ENCODE results near the gene ZSWIM6. TPM values are rescaled to one million over a fixed set of nuclear protein-coding genes. Genes with fewer than 3 reads are reported as not detected.

ZSWIM6 gene
- polyA plus RNA-seq, 3 donors: 1.7 to 33.5 (median 2.7) TPM

DNA sequence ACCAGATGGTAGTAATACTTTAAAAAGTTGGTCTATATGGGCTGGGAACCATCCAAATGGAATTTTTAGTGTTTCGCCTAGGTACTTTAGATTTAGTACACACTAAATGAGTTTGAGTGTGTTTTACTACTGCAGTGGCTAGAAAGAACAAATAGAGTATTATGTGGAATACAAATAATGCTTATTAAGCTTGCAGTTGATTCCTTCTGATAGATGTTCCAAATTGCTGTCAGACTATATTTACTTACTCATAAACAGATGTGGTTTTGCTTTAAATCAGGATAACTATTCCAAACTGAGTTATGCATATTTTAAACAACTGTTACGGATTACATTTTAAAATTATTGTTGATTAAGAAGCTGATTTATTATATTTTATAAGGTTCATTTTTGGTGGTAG, 103.3 kb downstream of the ZSWIM6 start:
- H3K4me2 ChIP-seq (replicated peaks; ENCODE audit: extremely low read depth, low read length, poor library complexity, severe bottlenecking): no peak overlapping the region
- peaks cover 0 to 7% of the 10 kb centered on the region in 2 donors for H3K36me3 Mint-ChIP-seq
- no peak overlapping the region for H3K27ac Mint-ChIP-seq
- H3K9me3 Mint-ChIP-seq: peaks cover 0 to 6% (median 3%) of the 10 kb centered on the region in 7 donors
- H3K4me3 Mint-ChIP-seq: no peak overlapping the region
- H3K9ac ChIP-seq (ENCODE audit: insufficient read depth, low read length, poor library complexity, severe bottlenecking): no peak overlapping the region
- DNase-seq: no peak
- H3K27me3 ChIP-seq (ENCODE audit: control insufficient read depth in 2 of 2, insufficient read depth in 2 of 2, low read length in 2 of 2): no peaks in the 10 kb centered on the region
- H3K9me3 ChIP-seq (replicated peaks in 1 of 2; ENCODE audit: control insufficient read depth in 1 of 2, insufficient read depth in 1 of 2, low read length in 2 of 2): peaks cover 0 to 7% of the 10 kb centered on the region in 2 donors
- no peaks in the 10 kb centered on the region for H3K4me1 ChIP-seq (ENCODE audit: control insufficient read depth in 1 of 2, insufficient read depth in 2 of 2, low read length in 2 of 2)
- peaks cover 96% of the 10 kb centered on the region for H3K79me2 ChIP-seq (ENCODE audit: insufficient read depth, low read length)
- H3K27me3 Mint-ChIP-seq (ENCODE audit: low read depth in 3 of 3): no peaks in the 10 kb centered on the region
- H3K36me3 ChIP-seq (replicated peaks in 1 of 2; ENCODE audit: control insufficient read depth in 1 of 2, insufficient read depth in 2 of 2, low read length in 2 of 2): peaks cover 0 to 7% of the 10 kb centered on the region in 2 donors
- H2AFZ ChIP-seq (ENCODE audit: insufficient read depth, low read depth, low read length, poor library complexity, severe bottlenecking): no peak overlapping the region
- intact Hi-C loops (cut with micrococcal nuclease): no loop called here
- no peak overlapping the region for H3K4me3 ChIP-seq (replicated peaks in 1 of 3; ENCODE audit: low read depth in 2 of 3, low read length in 3 of 3)
- no peak overlapping the region for H3K27ac ChIP-seq (ENCODE audit: low read depth in 1 of 2, low read length in 2 of 2)
- TF ChIP-seq, protein P1, sequence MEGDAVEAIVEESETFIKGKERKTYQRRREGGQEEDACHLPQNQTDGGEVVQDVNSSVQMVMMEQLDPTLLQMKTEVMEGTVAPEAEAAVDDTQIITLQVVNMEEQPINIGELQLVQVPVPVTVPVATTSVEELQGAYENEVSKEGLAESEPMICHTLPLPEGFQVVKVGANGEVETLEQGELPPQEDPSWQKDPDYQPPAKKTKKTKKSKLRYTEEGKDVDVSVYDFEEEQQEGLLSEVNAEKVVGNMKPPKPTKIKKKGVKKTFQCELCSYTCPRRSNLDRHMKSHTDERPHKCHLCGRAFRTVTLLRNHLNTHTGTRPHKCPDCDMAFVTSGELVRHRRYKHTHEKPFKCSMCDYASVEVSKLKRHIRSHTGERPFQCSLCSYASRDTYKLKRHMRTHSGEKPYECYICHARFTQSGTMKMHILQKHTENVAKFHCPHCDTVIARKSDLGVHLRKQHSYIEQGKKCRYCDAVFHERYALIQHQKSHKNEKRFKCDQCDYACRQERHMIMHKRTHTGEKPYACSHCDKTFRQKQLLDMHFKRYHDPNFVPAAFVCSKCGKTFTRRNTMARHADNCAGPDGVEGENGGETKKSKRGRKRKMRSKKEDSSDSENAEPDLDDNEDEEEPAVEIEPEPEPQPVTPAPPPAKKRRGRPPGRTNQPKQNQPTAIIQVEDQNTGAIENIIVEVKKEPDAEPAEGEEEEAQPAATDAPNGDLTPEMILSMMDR (IDR thresholded peaks at IDR 0.05): no peak
- peaks cover 6% of the 10 kb centered on the region for H3K4me1 Mint-ChIP-seq
- no CpG with 5 or more reads among the region's 2 CpGs for WGBS (ENCODE audit: insufficient coverage)
- H4K20me1 ChIP-seq (ENCODE audit: insufficient read depth, low read length): peaks cover 97% of the 10 kb centered on the region

DNA sequence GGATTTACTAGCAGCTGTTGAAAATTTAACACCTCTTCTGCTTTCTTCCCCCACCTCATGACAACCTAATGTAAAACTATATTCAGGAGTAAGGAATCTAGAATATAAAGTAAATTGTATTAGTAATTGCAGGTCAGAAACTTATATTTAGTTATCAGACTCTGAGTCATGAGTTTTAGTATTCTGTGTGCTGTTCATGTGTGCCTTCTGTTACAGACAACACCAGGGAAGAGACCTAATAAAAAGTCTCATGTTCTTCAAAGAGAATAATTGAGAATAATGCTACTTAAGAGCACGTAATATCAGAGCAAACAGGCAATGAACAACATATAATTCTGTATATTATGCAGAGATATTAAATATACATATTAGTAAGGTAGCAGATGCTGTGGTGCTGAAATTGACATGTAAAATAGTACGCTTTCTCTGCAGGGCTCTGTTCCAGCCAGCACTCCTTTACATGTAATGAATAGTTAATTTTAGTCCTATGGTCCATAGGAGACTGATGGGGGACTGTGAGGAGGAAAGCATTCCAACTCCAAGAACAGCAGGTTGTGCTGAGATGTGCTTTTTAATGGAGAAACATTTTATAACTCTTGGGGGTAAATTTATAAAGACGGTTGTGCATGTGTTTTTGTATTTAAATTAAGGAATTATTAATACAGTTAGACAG, 106.4 kb downstream of the ZSWIM6 start:
- Mint-ChIP-seq H3K4me1 (peaks cover 5% of the 10 kb centered on the region), H3K4me3 (no peak overlapping the region), H3K36me3 (peaks cover 4 to 12% of the 10 kb centered on the region in 2 donors), H3K9me3 (peaks cover 13 to 25% (median 18%) of the 10 kb centered on the region in 7 donors), H3K27ac (no peak overlapping the region), H3K27me3 (ENCODE audit: low read depth in 3 of 3) (no peaks in the 10 kb centered on the region)
- no CpG with 5 or more reads among the region's 3 CpGs for WGBS (ENCODE audit: insufficient coverage)
- no peak overlapping the region for H3K27ac ChIP-seq (ENCODE audit: low read depth in 1 of 2, low read length in 2 of 2)
- H3K4me1 ChIP-seq (ENCODE audit: control insufficient read depth in 1 of 2, insufficient read depth in 2 of 2, low read length in 2 of 2): no peaks in the 10 kb centered on the region
- TF ChIP-seq, protein P1 (IDR thresholded peaks at IDR 0.05): no peak
- peaks cover 14 to 28% of the 10 kb centered on the region in 2 donors for H3K9me3 ChIP-seq (replicated peaks in 1 of 2; ENCODE audit: control insufficient read depth in 1 of 2, insufficient read depth in 1 of 2, low read length in 2 of 2)
- H3K36me3 ChIP-seq (replicated peaks in 1 of 2; ENCODE audit: control insufficient read depth in 1 of 2, insufficient read depth in 2 of 2, low read length in 2 of 2): peaks cover 0 to 13% of the 10 kb centered on the region in 2 donors
- no peak overlapping the region for H3K4me3 ChIP-seq (replicated peaks in 1 of 3; ENCODE audit: low read depth in 2 of 3, low read length in 3 of 3)
- H3K79me2 ChIP-seq (ENCODE audit: insufficient read depth, low read length): peaks cover 94% of the 10 kb centered on the region
- H3K27me3 ChIP-seq (ENCODE audit: control insufficient read depth in 2 of 2, insufficient read depth in 2 of 2, low read length in 2 of 2): no peaks in the 10 kb centered on the region
- intact Hi-C loops (cut with micrococcal nuclease): no loop called here
- H3K4me2 ChIP-seq (replicated peaks; ENCODE audit: extremely low read depth, low read length, poor library complexity, severe bottlenecking): no peak overlapping the region
- H2AFZ ChIP-seq (ENCODE audit: insufficient read depth, low read depth, low read length, poor library complexity, severe bottlenecking): no peak overlapping the region
- H3K9ac ChIP-seq (ENCODE audit: insufficient read depth, low read length, poor library complexity, severe bottlenecking): no peak overlapping the region
- DNase-seq: no peak
- peaks cover 97% of the 10 kb centered on the region for H4K20me1 ChIP-seq (ENCODE audit: insufficient read depth, low read length)
